ENCODE measurements around the gene ZBTB12. TPM values are rescaled to one million over a fixed set of nuclear protein-coding genes. Genes with fewer than 3 reads are reported as not detected.

The ZBTB12 gene, protein sequence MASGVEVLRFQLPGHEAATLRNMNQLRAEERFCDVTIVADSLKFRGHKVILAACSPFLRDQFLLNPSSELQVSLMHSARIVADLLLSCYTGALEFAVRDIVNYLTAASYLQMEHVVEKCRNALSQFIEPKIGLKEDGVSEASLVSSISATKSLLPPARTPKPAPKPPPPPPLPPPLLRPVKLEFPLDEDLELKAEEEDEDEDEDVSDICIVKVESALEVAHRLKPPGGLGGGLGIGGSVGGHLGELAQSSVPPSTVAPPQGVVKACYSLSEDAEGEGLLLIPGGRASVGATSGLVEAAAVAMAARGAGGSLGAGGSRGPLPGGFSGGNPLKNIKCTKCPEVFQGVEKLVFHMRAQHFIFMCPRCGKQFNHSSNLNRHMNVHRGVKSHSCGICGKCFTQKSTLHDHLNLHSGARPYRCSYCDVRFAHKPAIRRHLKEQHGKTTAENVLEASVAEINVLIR
- polyA plus RNA-seq: 11.8 TPM
- long read RNA-seq, donor 1, partial matches to known transcripts: 0 of 1 reads
- long read RNA-seq, donor 1, other reads (novel, unspliced or antisense): 0 of 1 reads
- long read RNA-seq, donor 2, partial matches to known transcripts: 0 of 3 reads
- long read RNA-seq, donor 2, other reads (novel, unspliced or antisense): 0 of 3 reads
- long read RNA-seq, donor 3, partial matches to known transcripts: 0 of 3 reads
- long read RNA-seq, donor 3, other reads (novel, unspliced or antisense): 0 of 3 reads
- long read RNA-seq, donor 4: 0 reads
- long read RNA-seq, donor 5, partial matches to known transcripts: 0 of 4 reads
- long read RNA-seq, donor 5, other reads (novel, unspliced or antisense): 0 of 4 reads
- long read RNA-seq, donor 6, partial matches to known transcripts: 0 of 3 reads
- long read RNA-seq, donor 6, other reads (novel, unspliced or antisense): 0 of 3 reads
- long read RNA-seq, donor 7, partial matches to known transcripts: 0 of 2 reads
- long read RNA-seq, donor 7, other reads (novel, unspliced or antisense): 0 of 2 reads
- long read RNA-seq, donor 8, transcript ZBTB12-201 (2 exons, 1,875 nt): major isoform, 5 of 5 reads
- long read RNA-seq, donor 8, partial matches to known transcripts: 0 of 5 reads
- long read RNA-seq, donor 8, other reads (novel, unspliced or antisense): 0 of 5 reads
- long read RNA-seq, donor 9, transcript ZBTB12-201 (2 exons, 1,875 nt): major isoform, 5 of 5 reads
- long read RNA-seq, donor 9, partial matches to known transcripts: 0 of 5 reads
- long read RNA-seq, donor 9, other reads (novel, unspliced or antisense): 0 of 5 reads
- long read RNA-seq, donor 10, transcript ZBTB12-201 (2 exons, 1,875 nt): major isoform, 7 of 7 reads
- long read RNA-seq, donor 10, partial matches to known transcripts: 0 of 7 reads
- long read RNA-seq, donor 10, other reads (novel, unspliced or antisense): 0 of 7 reads
- long read RNA-seq, donor 11, partial matches to known transcripts: 0 of 3 reads
- long read RNA-seq, donor 11, other reads (novel, unspliced or antisense): 0 of 3 reads

GRCh38 chr6:31901953-31902643 lies at the start of gene ZBTB12:
Gene ZBTB12 (minus strand): TSS chr6:31902086. CDS start chr6:31901305, 781 bp downstream.
- peaks cover 2% of the 10 kb centered on the region for H3K36me3 ChIP-seq (ENCODE audit: control insufficient read depth, insufficient read depth, low read length)
- H3K27me3 ChIP-seq (ENCODE audit: control insufficient read depth, insufficient read depth, low read length): peaks cover 6% of the 10 kb centered on the region
- peak within 1 kb of the TSS; percentile 66 for H3K4me3 ChIP-seq (ENCODE audit: low read length)
- peak within 1 kb of the TSS; percentile 78 for H3K27ac ChIP-seq (ENCODE audit: low read length)
- H3K4me1 ChIP-seq (ENCODE audit: control insufficient read depth, insufficient read depth, low read length): peaks cover 17% of the 10 kb centered on the region
- H3K9me3 ChIP-seq (ENCODE audit: control insufficient read depth, low read depth, low read length): no peaks in the 10 kb centered on the region
- DNase-seq: peak; percentile 97 to 98
- WGBS (ENCODE audit: insufficient coverage, low lambda C conversion rate): no CpG with 5 or more reads among the region's 77 CpGs

- no peaks in the 10 kb centered on the region for H3K9me3 ChIP-seq (ENCODE audit: control insufficient read depth, low read depth, low read length)
- no CpG with 5 or more reads among the region's 7 CpGs for WGBS (ENCODE audit: insufficient coverage, low lambda C conversion rate)
- no peak for DNase-seq
- no peaks in the 10 kb centered on the region for H3K27me3 ChIP-seq (ENCODE audit: control insufficient read depth, insufficient read depth, low read length)
- H3K4me3 ChIP-seq (ENCODE audit: low read length): no peak overlapping the region
- H3K36me3 ChIP-seq (ENCODE audit: control insufficient read depth, insufficient read depth, low read length): peaks cover 42% of the 10 kb centered on the region
- no peak overlapping the region for H3K27ac ChIP-seq (ENCODE audit: low read length)
- H3K4me1 ChIP-seq (ENCODE audit: control insufficient read depth, insufficient read depth, low read length): peaks cover 20% of the 10 kb centered on the region
These were observed 48.2 kb upstream of the ZBTB12 start for GRCh38 chr6:31949926-31950548.

DNA sequence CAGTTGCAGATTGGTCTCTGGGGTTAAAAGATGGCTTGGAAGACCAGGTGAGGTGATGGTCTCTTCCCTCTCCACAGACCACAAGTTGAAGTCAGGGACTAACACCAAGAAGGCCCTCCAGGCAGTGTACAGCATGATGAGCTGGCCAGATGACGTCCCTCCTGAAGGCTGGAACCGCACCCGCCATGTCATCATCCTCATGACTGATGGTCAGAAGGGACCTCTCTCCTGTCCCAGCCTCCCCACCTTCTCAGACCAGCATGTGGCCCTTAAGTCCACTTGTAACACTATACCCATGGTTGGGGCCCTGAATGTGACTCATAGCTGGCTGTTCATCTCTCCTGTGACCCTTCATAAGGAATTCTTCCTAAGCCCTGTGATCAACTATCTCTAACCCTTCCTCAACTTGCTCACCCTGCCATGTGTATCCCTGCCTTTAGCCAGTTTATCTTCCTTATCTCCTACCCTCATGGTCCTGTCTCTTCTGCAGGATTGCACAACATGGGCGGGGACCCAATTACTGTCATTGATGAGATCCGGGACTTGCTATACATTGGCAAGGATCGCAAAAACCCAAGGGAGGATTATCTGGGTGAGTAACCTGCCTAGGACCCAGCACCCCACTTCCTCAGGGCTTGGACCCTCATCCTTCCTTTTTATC lies 47.0 kb upstream of the ZBTB12 start:
- peak in 1 of 2 donors; percentile 29 for DNase-seq
- H3K4me3 ChIP-seq (ENCODE audit: low read length): no peak overlapping the region
- peaks cover 25% of the 10 kb centered on the region for H3K4me1 ChIP-seq (ENCODE audit: control insufficient read depth, insufficient read depth, low read length)
- H3K9me3 ChIP-seq (ENCODE audit: control insufficient read depth, low read depth, low read length): no peaks in the 10 kb centered on the region
- no peaks in the 10 kb centered on the region for H3K27me3 ChIP-seq (ENCODE audit: control insufficient read depth, insufficient read depth, low read length)
- no CpG with 5 or more reads among the region's 6 CpGs for WGBS (ENCODE audit: insufficient coverage, low lambda C conversion rate)
- H3K36me3 ChIP-seq (ENCODE audit: control insufficient read depth, insufficient read depth, low read length): peaks cover 30% of the 10 kb centered on the region
- H3K27ac ChIP-seq (ENCODE audit: low read length): no peak overlapping the region

GRCh38 chr6:31948306-31948705 lies 46.4 kb upstream of the ZBTB12 start:
- Histone ChIP-seq H3K4me1 (ENCODE audit: control insufficient read depth, insufficient read depth, low read length) (peaks cover 25% of the 10 kb centered on the region), H3K4me3 (ENCODE audit: low read length) (no peak overlapping the region), H3K27me3 (ENCODE audit: control insufficient read depth, insufficient read depth, low read length) (no peaks in the 10 kb centered on the region), H3K36me3 (ENCODE audit: control insufficient read depth, insufficient read depth, low read length) (peaks cover 25% of the 10 kb centered on the region), H3K9me3 (ENCODE audit: control insufficient read depth, low read depth, low read length) (no peaks in the 10 kb centered on the region), H3K27ac (ENCODE audit: low read length) (no peak overlapping the region)
- WGBS (ENCODE audit: insufficient coverage, low lambda C conversion rate): no CpG with 5 or more reads among the region's 5 CpGs
- DNase-seq: no peak

GRCh38 chr6:31947864-31948263 lies 46.0 kb upstream of the ZBTB12 start:
- DNase-seq: no peak
- Histone ChIP-seq H3K27ac (ENCODE audit: low read length) (no peak overlapping the region), H3K27me3 (ENCODE audit: control insufficient read depth, insufficient read depth, low read length) (no peaks in the 10 kb centered on the region), H3K4me1 (ENCODE audit: control insufficient read depth, insufficient read depth, low read length) (peaks cover 25% of the 10 kb centered on the region), H3K9me3 (ENCODE audit: control insufficient read depth, low read depth, low read length) (no peaks in the 10 kb centered on the region), H3K4me3 (ENCODE audit: low read length) (no peak overlapping the region), H3K36me3 (ENCODE audit: control insufficient read depth, insufficient read depth, low read length) (peaks cover 21% of the 10 kb centered on the region)
- WGBS (ENCODE audit: insufficient coverage, low lambda C conversion rate): no CpG with 5 or more reads among the region's 4 CpGs

GRCh38 chr6:31947070-31947675 lies 45.3 kb upstream of the ZBTB12 start:
- H3K27ac ChIP-seq (ENCODE audit: low read length): no peak overlapping the region
- peaks cover 14% of the 10 kb centered on the region for H3K36me3 ChIP-seq (ENCODE audit: control insufficient read depth, insufficient read depth, low read length)
- H3K4me1 ChIP-seq (ENCODE audit: control insufficient read depth, insufficient read depth, low read length): peaks cover 25% of the 10 kb centered on the region
- no peaks in the 10 kb centered on the region for H3K9me3 ChIP-seq (ENCODE audit: control insufficient read depth, low read depth, low read length)
- WGBS (ENCODE audit: insufficient coverage, low lambda C conversion rate): no CpG with 5 or more reads among the region's 24 CpGs
- H3K4me3 ChIP-seq (ENCODE audit: low read length): no peak overlapping the region
- H3K27me3 ChIP-seq (ENCODE audit: control insufficient read depth, insufficient read depth, low read length): no peaks in the 10 kb centered on the region
- no peak for DNase-seq

DNA sequence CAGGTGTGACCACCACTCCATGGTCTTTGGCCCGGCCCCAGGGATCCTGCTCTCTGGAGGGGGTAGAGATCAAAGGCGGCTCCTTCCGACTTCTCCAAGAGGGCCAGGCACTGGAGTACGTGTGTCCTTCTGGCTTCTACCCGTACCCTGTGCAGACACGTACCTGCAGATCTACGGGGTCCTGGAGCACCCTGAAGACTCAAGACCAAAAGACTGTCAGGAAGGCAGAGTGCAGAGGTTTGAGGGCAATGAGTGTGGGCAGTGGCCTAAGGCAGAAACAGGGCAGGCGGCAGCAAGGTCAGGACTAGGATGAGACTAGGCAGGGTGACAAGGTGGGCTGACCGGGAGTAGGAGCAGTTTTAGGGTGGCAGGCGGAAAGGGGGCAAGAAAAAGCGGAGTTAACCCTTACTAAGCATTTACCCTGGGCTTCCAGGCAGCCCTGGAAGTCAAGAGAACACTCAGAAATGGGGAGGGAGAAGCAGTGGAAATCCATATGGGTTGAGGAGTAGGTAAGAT lies 44.5 kb upstream of the ZBTB12 start:
- Histone ChIP-seq H3K36me3 (ENCODE audit: control insufficient read depth, insufficient read depth, low read length) (peaks cover 7% of the 10 kb centered on the region), H3K4me3 (ENCODE audit: low read length) (peak overlapping the region; percentile 30), H3K27ac (ENCODE audit: low read length) (peak overlapping the region; percentile 94), H3K4me1 (ENCODE audit: control insufficient read depth, insufficient read depth, low read length) (peaks cover 25% of the 10 kb centered on the region), H3K27me3 (ENCODE audit: control insufficient read depth, insufficient read depth, low read length) (no peaks in the 10 kb centered on the region), H3K9me3 (ENCODE audit: control insufficient read depth, low read depth, low read length) (no peaks in the 10 kb centered on the region)
- WGBS (ENCODE audit: insufficient coverage, low lambda C conversion rate): 83% methylated on average over 1 of the region's 11 CpGs
- no peak for DNase-seq

GRCh38 chr6:31945507-31946369 lies 43.9 kb upstream of the ZBTB12 start, which contains the start of gene CFB:
Gene CFB (plus strand): TSS chr6:31946095. CDS start chr6:31946222, 127 bp downstream.
- Histone ChIP-seq H3K4me1 (ENCODE audit: control insufficient read depth, insufficient read depth, low read length) (peaks cover 25% of the 10 kb centered on the region), H3K27me3 (ENCODE audit: control insufficient read depth, insufficient read depth, low read length) (no peaks in the 10 kb centered on the region), H3K9me3 (ENCODE audit: control insufficient read depth, low read depth, low read length) (no peaks in the 10 kb centered on the region), H3K27ac (ENCODE audit: low read length) (peak within 1 kb of the TSS; percentile 94), H3K36me3 (ENCODE audit: control insufficient read depth, insufficient read depth, low read length) (peaks cover 2% of the 10 kb centered on the region), H3K4me3 (ENCODE audit: low read length) (peak within 1 kb of the TSS; percentile 30)
- WGBS (ENCODE audit: insufficient coverage, low lambda C conversion rate): no CpG with 5 or more reads among the region's 11 CpGs
- DNase-seq: peak; percentile 89 to 97
